Panc1 (cell line): Measurements from ENCODE around the gene GMEB2. TPM values are rescaled to one million over a fixed set of nuclear protein-coding genes. Genes with fewer than 3 reads are reported as not detected.
A peak's percentile ranks its signal among the peaks of the same experiment; 100 is the strongest.
"Not testable (repeated sequence)": the region's sequence is repeated elsewhere in the genome, so short reads cannot be mapped to it uniquely, and the experiment has no call there.

Experiments used
- ATAC-seq: fragments of 200-7000 bp; cut with Tn5 transposase; 2 replicates; pipeline ENCODE4 v1.9.1; 2020; ENCODE audit warnings: mild to moderate bottlenecking, moderate library complexity
- BruUV-seq: library from RNA; stranded (reverse); fragments of 400-500 nt; replicated peaks from 2 replicates; lab custom pipeline; 2021; lab: Mats Ljungman, UMichigan
- CTCF ChIA-PET: fragments of 300-600 bp; sonication (Branson Sonifier 250); formaldehyde crosslinking; loops from one replicate; lab custom pipeline; 2022; ENCODE audit warnings: antibody characterized with exemption; lab: Charles Lee
- POLR2A ChIA-PET: fragments of 300-600 bp; sonication (Branson Sonifier 250); formaldehyde crosslinking; loops from one replicate; lab custom pipeline; 2022; ENCODE audit warnings: antibody characterized with exemption; lab: Charles Lee
- DNase-seq: peaks from one replicate; pipeline ENCODE4 v3.0.0-alpha.2; 2010; ENCODE audit warnings: low read depth, low spot score
- H3K27ac ChIP-seq: 2 replicates; pipeline ENCODE4 v1.5.1; 2011; ENCODE audit warnings: mild to moderate bottlenecking, low read length, inconsistent platforms
- H3K27me3 ChIP-seq: fragments of 200-500 bp; sonication (Bioruptor generic); 2 replicates; pipeline ENCODE4 v1.6.0; 2014; ENCODE audit warnings: low read length, inconsistent platforms; ENCODE audit not compliant: control insufficient read depth, insufficient read depth
- H3K36me3 ChIP-seq: fragments of 200-500 bp; sonication (Bioruptor generic); 2 replicates; pipeline ENCODE4 v1.5.1; 2014; ENCODE audit warnings: inconsistent platforms, mild to moderate bottlenecking, low read length, moderate library complexity; ENCODE audit not compliant: control insufficient read depth, insufficient read depth
- H3K4me1 ChIP-seq: 2 replicates; pipeline ENCODE4 v1.5.1; 2011; ENCODE audit warnings: inconsistent platforms, mild to moderate bottlenecking, low read length, moderate library complexity; ENCODE audit not compliant: control insufficient read depth, insufficient read depth
- H3K4me3 ChIP-seq, 2 experiments: 2 replicates each; pipeline ENCODE4 v1.5.1; 2011 to 2012; ENCODE audit warnings: low read depth in 2 of 2, low read length in 2 of 2, mild to moderate bottlenecking in 2 of 2, inconsistent platforms in 1 of 2, moderate library complexity in 1 of 2
- H3K9me3 ChIP-seq: fragments of 200-500 bp; sonication (Bioruptor generic); 2 replicates; pipeline ENCODE4 v1.5.1; 2014; ENCODE audit warnings: low read depth, mild to moderate bottlenecking, inconsistent platforms, low read length, moderate library complexity; ENCODE audit not compliant: control insufficient read depth, insufficient read depth
- CTCF ChIP-seq: fragments of 450-650 bp; IDR thresholded peaks from 2 replicates; pipeline ENCODE4 v1.5.1; 2017; ENCODE audit warnings: mild to moderate bottlenecking
- POLR2AphosphoS5 ChIP-seq: IDR thresholded peaks from 2 replicates; pipeline ENCODE4 v1.6.1; 2012; ENCODE audit warnings: mild to moderate bottlenecking, low read depth, low read length, moderate library complexity
- REST ChIP-seq, 2 experiments: IDR thresholded peaks; 2 replicates each; pipeline ENCODE4 v1.6.1; 2011 to 2012; ENCODE audit warnings: low read depth in 2 of 2, control low read depth in 1 of 2, low read length in 1 of 2, mild to moderate bottlenecking in 1 of 2, moderate library complexity in 1 of 2; ENCODE audit not compliant: insufficient read depth in 1 of 2
- SIN3A ChIP-seq: IDR thresholded peaks from 2 replicates; pipeline ENCODE4 v1.6.1; 2012; ENCODE audit warnings: low read depth, mild to moderate bottlenecking, low read length, moderate library complexity, borderline replicate concordance; ENCODE audit not compliant: insufficient read depth
- TCF7L2 ChIP-seq: IDR thresholded peaks from 2 replicates; pipeline ENCODE4 v1.6.1; 2011; ENCODE audit warnings: mild to moderate bottlenecking, low read depth, low read length, inconsistent platforms
- in situ Hi-C: cut with HindIII; loops from 2 replicates; pipeline ENCODE4 v1.10.0; 2016; ENCODE audit warnings: low sequenced_read_pairs, low pct_unique_long_range_greater_than_20kb
- intact Hi-C: fragments of 100-400 bp; cut with micrococcal nuclease; formaldehyde crosslinking; loops from one replicate; pipeline ENCODE4 v1.10.0; 2022; ENCODE audit not compliant: unreplicated experiment
- total RNA-seq: library from RNA; stranded (reverse); gene quantifications from one replicate; pipeline ENCODE4 v1.2.1, GENCODE V29; 2021; ENCODE audit not compliant: unreplicated experiment

Gene GMEB2
- total RNA-seq, 1 experiment from 2014 or later, result 13.1 TPM

DNA sequence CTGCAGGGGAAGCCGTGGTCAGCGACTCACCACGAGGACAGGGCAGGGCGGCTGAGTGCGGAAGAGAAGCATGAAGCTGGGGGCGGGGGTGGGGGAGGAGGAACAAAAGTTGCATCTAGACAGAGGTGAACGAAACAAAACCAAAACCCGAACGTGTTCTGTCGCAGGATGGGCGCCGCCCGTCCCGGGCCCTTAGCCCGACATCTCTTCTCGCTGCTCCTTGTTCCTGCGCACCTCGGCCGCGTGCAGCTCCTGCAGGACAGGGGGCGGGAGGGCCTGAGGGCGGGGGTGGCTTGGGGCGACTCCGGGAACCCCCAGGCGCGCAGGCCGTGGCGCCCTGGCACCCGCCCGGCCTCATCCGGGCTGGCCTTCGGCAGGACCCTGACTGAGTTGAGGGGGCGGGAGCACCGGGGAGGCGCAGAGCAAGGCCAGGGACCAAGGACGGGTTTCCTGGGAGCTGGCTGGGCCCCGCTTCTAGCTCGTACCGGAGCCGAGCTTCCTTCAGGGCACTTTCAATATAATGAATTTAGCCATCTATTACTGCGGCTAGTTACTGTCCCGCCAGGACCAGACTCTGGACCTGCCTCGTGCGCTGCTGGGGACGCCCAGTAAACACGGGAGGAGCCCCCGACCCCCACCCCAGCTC, 14.4 kb upstream of the GMEB2 start:
- peak overlapping the region; percentile 30 to 47 for H3K4me3 ChIP-seq
- intact Hi-C loops, result no loop called here

DNA sequence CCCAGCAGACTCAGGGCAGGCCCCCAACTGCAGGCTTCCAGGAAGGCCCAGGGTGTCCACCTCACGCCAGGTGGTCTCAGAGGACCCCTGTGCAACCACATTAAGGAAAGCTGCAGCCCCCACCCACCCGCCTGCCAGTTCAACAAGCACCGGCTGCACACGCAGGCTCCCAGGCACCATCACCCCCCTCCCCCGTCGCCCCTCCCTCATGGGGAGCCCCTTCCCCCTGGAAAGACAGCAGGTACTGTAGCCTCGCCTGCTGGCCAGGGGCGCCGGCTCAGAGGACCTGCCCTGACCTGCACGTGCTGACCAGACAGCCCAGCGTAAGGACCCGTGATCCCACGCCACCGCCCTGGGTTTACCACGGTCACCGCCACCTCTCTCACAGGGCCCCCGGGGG, 13.8 kb upstream of the GMEB2 start:
- H3K4me1 ChIP-seq, DNase-seq, H3K27me3 ChIP-seq, ATAC-seq, intact Hi-C loops, H3K27ac ChIP-seq, H3K9me3 ChIP-seq, BruUV-seq, in situ Hi-C loops, H3K36me3 ChIP-seq, H3K4me3 ChIP-seq: not testable (repeated sequence)
- CTCF ChIA-PET, result interaction anchor here (0.6 kb wide), 1 partner anchor 316 kb away, joined by 7 read pairs; the partner anchor contains the start of gene UCKL1
- POLR2A ChIA-PET, result interaction anchor here (0.6 kb wide), 2 partner anchors 18 to 21 kb away, joined by 3 to 4 read pairs; no protein-coding TSS in a partner anchor

More for the DNA sequence above, 14.4 kb upstream of the GMEB2 start:
- TF ChIP-seq CTCF (no peak), POLR2AphosphoS5 (no peak), SIN3A (no peak), REST (IDR thresholded peaks at IDR 0.05; ENCODE audit: insufficient read depth in 1 of 2, low read depth in 2 of 2, low read length in 1 of 2) (no peak), TCF7L2 (no peak)
- no TSS peak for BruUV-seq
- no peaks in the 10 kb centered on the region for H3K9me3 ChIP-seq
- H3K27me3 ChIP-seq, result no peaks in the 10 kb centered on the region
- no peak overlapping the region for H3K27ac ChIP-seq
- ChIA-PET CTCF (interaction anchor here (0.7 to 2.4 kb wide), 6 partner anchors 8 to 103 kb away, joined by 3 to 12 read pairs (median 6); partner anchors contain the start of genes PTK6, RTEL1 and STMN3), POLR2A (interaction anchor here (0.6 kb wide), 3 partner anchors 17 to 41 kb away, joined by 3 to 16 read pairs (median 4); no protein-coding TSS in a partner anchor)
- ATAC-seq, result peak; percentile 54
- DNase-seq, result no peak
- peaks cover 6% of the 10 kb centered on the region for H3K4me1 ChIP-seq
- in situ Hi-C loops, result no loop called here
- no peaks in the 10 kb centered on the region for H3K36me3 ChIP-seq

DNA sequence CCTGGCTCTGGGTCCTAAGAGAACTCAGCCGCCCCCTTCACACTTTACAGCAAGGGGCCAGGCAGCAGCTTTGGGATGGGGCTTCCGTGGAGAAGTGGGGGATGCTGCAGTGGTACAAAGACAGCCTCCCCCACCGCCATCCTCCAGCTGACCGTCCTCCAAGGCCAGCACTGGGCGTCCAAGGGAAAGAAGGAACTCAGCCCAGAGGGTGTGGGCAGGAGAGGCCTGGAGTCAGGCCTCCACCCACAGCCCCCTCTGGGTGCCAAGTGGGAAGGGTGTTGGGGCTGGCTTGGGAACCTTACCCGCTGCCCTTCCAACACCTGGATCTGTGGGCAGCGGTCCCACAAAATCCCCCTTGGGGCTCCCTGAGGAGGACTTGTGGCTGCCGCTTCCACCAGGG, 13.2 kb upstream of the GMEB2 start:
- Histone ChIP-seq H3K9me3 (no peaks in the 10 kb centered on the region), H3K4me1 (peaks cover 6% of the 10 kb centered on the region), H3K4me3 (no peak overlapping the region), H3K27ac (no peak overlapping the region), H3K36me3 (no peaks in the 10 kb centered on the region), H3K27me3 (no peaks in the 10 kb centered on the region)
- TF ChIP-seq REST (IDR thresholded peaks at IDR 0.05; ENCODE audit: insufficient read depth in 1 of 2, low read depth in 2 of 2, low read length in 1 of 2) (no peak), SIN3A (no peak), POLR2AphosphoS5 (no peak), TCF7L2 (no peak), CTCF (no peak)
- in situ Hi-C loops, result no loop called here
- TSS peak; percentile 86 for BruUV-seq
- intact Hi-C loops, result no loop called here
- no peak for ATAC-seq
- ChIA-PET CTCF (interaction anchor here (0.6 kb wide), 1 partner anchor 316 kb away, joined by 7 read pairs; the partner anchor contains the start of gene UCKL1), POLR2A (no interaction called here)
- DNase-seq, result no peak
